HG03565 (cell line): ENCODE measurements around the gene TRNP1.
"Not testable (repeated sequence)": the region's sequence is repeated elsewhere in the genome, so short reads cannot be mapped to it uniquely, and the experiment has no call there.

Source experiments
- ATAC-seq: cut with Tn5 transposase; IDR thresholded peaks from one replicate; pipeline ENCODE4 v1.9.1; 2021; ENCODE audit warnings: mild to moderate bottlenecking, moderate library complexity; ENCODE audit not compliant: unreplicated experiment

TRNP1 gene, protein sequence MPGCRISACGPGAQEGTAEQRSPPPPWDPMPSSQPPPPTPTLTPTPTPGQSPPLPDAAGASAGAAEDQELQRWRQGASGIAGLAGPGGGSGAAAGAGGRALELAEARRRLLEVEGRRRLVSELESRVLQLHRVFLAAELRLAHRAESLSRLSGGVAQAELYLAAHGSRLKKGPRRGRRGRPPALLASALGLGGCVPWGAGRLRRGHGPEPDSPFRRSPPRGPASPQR

DNA sequence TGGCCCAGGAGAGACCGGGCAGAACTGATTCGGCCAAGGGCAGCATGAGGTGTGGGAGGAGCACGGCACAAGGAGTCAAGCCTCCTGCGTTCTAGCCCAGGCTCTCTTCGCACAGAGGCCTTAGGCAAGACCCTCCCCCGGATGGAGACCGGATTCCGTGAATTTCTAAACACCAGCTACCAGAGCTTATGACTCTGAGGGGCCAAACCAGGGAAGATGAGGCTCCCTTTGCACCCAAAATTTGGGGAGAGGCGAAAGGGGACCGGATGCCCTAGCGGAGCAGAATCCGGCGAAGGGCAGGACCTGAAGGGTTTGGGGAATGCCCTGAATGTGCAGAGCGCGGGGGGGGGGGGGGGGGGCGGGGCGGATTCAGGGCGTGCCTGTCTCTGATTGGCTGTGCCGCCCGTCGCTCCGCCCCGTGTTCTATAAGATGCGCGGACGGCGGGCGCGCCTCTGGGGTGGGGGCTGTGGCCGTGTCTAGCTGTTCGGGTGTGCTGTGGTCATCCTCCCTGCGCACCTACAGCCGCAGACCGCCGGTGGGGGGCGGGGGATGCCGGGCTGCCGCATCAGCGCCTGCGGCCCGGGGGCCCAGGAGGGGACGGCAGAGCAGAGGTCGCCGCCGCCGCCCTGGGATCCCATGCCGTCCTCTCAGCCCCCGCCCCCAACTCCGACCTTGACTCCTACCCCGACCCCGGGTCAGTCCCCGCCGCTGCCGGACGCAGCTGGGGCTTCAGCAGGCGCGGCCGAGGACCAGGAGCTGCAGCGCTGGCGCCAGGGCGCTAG, at the start of gene TRNP1:
TRNP1 (plus strand) TSS at position 456 of the 783 bp plus-strand sequence; CDS start at position 551, 95 bp downstream.
- ATAC-seq = no peak

DNA sequence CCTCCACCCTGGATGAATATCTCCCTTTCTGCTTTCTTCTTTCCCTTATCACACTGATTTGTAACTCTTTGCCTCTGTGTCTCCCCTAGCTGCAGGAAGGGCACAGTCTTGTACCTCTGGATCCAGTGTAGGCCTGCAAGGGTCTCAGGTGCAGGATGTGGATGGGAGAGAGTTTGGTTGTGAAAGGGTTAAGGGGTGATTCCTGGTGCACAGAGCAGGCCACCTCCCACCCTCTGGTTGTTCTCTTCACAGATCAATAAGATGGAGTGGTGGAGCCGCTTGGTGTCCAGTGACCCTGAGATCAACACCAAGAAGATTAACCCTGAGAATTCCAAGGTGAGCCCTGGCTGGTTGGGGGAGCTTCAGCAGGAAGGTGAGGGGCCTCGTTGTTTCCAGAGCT, 48.4 kb upstream of the TRNP1 start:
- no peak for ATAC-seq

DNA sequence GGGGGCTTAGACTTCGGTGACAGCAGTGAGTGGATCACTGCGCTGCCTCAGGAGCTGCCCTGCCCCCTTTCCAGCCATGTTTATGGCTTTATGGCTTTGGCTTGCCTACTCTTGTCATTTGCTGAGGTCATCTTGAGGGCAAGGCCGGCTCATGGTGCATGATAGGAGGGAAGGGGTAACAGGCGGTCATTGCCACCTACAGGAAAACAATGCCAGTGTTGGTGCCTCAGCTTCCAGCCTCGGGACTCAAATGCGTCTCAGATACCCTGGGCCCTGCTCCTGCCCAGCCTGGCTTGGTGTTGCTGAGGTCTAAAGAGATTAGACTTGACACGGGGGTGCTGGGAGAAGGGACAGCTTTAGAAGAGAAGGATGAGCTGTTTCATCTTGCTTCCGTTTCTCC, 47.8 kb upstream of the TRNP1 start:
- no peak for ATAC-seq

DNA sequence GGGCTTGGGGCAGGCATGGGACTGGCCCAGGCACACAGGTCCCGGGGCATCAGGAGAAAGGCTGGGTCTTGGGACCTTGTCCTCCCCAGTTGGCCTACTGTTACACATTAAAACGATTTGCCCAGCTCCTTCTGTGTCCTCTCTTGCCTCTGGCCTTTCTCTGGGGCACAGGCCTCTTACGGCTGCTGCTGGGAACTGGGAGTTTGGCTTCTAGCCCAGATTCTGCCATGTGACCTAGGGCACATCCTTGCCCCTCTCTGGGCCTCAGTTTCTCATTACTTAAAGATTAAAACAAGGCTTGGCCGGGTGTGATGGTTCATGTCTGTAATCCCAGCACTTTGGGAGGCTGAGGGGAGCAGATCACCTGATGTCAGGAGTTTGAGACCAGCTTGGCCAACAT, 47.2 kb upstream of the TRNP1 start:
- ATAC-seq = no peak

DNA sequence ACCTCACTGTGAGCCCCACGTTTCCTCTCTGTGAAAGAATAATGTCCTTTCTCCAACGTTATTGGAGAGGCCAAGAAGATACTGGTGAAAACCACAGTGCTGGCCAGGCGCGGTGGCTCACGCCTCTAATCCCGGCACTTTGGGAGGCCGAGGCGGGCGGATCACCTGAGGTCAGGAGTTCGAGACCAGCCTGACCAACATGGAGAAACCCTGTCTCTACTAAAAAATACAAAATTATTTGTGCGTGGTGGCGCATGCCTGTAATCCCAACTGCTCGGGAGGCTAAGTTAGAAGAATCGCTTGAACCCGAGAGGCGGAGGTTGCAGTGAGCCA, 44.8 kb upstream of the TRNP1 start:
- not testable (repeated sequence) for ATAC-seq

DNA sequence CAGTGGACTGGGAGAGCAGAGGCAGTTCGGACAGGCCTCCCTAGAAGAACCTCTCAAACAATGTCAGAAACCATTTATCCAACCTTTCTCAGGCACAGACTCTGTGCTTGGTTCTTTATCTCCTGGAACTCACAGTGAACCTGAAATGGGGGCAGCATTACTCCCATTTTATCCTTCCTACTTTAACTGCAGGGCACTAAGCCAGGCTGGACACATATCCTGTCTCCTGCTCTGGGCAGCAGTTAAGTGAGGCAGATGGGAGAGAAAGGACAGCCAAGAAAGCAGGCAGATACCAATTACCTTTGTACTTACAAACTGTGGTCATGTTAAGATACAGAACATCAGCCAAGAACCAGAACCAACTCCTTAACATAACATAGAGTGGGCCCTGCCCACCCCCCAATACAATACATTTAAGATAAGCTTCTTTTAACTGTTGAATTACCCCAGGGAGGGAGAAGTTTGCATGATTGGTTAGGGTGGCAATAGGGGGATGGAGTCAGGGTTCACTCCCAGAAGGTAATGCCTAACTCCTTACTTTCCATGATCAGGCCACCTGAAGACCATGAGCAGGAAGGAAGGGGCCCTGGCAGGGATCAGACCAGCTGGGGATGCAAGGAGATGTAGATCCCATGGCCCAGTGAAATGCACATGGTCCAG, 44.1 kb upstream of the TRNP1 start:
- ATAC-seq = no peak

DNA sequence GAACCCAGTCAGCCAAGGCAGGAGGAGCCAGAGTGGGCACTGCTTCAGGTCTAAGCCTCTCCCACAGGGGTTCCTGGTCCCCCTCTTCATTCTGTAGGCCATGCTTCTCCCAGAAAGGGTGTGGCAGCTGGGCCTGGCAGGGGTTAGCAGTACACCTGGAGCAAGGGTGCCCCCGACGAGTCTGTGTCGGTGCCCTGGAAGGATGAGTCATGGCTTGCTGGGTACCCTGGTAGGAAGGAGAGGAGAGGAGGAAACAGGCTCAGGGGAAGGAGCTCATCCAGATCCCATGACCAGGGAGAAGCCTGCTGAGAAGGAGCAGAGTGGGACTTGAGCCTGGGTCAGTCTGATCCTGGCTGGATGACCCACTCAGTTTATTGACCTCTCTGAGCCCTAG, 43.6 kb upstream of the TRNP1 start:
- ATAC-seq = no peak

DNA sequence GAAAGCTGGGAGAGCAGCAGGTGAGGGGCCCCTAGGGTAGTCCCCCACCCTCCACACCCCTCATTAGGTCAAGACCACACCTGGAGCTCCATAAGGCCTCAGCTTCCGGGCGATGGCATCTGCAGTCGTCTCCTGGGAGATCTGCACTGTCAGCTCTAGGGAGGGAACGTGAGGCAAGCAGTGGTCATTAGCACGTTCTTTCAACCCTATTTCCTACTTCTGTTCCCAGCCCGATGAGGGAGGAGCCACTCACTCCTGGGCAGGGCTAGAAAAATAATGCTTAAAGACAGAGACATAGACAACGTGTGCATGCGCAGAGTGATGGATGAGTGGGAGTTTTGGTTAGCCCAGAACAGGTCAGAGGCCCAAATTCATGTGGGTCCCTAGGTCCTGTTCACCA, 42.9 kb upstream of the TRNP1 start:
- no peak for ATAC-seq

DNA sequence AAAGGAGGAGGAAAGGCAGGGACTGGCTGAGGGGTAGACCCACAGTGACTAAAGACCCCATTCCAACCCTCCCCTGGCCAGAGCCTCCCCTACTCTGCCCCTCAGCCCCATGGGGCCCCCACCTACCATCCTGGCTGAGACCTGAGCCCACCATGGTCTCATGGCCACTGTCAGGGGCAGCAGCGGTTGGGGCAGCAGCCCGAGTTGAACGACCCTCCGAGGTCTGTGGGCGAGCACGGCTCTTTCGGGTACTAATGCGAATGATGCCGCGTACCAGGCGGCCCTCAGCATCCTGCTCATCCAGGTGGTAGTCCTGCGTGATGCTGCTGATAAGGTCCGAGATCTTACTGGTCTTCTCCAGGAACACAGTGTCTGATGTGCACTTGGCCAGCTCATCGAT, 42.3 kb upstream of the TRNP1 start:
- no peak for ATAC-seq

DNA sequence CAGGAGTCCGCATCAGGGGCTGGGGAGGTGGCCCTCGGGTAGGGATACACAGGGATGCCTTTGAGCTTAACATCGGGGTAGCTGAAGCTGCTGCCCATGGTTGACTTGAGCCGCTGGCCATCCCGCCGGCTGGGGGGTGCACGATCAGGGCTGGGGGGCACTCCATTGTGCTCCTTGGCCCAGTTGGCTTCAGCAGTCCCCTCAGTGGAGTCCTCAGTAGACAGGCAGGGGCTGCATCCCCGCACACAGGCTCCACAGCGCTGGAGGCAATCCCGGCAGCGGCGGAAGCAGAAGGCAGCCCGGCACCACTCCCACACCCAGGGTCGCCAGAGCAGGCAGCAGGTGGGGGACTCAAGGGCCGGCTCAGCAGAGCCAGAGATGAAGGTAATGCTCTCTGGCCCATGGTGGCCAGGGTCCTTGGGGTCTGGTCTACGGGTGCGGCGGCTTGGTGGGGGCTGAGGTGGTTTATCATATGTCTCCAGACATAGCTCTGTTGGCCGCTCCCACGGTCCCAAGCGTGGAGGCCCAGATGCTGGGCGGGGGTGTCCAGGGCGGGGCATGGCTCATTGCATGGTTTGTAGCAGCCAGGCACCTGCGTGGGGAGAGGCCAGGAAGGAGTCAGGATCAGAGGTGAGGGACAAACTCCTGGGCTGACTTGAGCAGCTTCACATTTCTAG, 41.5 kb upstream of the TRNP1 start:
- ATAC-seq = no peak

DNA sequence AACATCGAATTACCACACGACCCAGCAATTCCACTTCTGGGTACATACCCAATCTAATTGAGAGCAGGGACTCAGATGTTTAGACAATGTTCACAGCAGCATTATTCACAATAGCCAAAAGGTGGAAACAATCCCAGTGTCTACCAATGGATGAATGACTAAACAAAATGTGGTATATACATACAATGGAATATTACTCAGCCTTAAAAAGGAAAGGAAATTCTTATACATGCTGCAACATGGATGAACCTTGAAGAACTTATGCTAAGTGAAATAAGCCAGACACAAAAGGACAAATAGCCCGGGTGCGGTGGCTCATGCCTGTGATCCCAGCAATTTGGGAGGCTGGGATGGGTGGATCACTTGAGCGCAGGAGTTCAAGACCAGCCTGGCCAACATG, 40.1 kb upstream of the TRNP1 start:
- no peak for ATAC-seq

DNA sequence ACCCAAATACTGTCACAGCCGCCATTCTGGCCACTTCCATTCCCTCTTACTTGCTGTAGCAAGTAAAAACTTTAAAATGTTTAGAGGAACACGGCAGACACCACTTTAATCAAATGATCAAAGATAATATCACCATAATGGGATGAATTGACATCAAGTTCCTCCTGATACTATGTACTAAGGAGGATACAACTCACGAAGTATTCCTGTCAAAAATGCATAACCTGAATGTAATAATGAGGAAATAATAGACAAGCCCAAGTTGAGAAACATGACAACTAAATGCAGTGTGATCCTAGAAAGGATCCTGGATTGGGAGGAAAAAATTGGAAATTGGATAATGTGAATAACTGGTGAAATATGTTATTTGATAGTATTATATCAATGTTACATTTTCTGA, 37.2 kb upstream of the TRNP1 start:
- no peak for ATAC-seq

DNA sequence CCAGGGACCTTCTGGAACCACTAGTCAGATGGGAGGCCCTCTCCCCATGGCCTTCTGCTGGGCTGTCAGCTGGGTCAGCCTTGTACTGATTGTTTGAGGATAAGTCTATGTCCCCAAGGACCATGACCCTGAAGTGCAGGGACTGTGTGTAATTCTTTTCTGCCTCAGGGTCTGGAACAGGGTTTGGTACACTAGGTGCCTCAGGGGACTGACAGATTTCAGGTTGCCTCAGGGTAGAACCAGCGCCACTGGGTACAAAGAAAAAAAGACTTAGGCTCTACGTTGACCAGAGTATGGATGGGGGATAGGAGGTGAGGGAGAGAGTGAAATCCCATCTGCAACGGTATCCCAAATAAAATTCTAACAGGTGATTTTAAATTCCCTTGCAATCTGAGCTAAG, 36.2 kb upstream of the TRNP1 start:
- ATAC-seq = no peak

DNA sequence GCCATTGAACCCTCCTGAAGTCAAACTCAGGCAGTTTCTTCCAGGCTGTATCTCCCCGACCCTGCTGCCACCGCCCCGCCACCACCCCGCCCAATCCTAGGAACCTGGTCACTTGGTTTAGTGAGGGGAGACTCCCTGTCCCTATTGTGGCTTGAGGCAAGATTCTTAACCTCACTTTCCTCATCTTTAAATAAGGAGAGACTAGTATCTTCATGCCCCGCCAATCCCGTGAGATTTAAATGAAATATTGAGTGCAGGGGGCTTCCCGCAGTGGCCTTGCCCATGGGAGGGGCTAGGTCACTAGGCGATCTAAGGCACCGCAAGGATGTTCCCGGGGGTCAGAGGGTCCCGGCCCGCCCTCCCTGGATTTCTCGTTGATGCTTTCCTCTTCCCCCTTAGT, 34.2 kb upstream of the TRNP1 start:
- no peak for ATAC-seq

DNA sequence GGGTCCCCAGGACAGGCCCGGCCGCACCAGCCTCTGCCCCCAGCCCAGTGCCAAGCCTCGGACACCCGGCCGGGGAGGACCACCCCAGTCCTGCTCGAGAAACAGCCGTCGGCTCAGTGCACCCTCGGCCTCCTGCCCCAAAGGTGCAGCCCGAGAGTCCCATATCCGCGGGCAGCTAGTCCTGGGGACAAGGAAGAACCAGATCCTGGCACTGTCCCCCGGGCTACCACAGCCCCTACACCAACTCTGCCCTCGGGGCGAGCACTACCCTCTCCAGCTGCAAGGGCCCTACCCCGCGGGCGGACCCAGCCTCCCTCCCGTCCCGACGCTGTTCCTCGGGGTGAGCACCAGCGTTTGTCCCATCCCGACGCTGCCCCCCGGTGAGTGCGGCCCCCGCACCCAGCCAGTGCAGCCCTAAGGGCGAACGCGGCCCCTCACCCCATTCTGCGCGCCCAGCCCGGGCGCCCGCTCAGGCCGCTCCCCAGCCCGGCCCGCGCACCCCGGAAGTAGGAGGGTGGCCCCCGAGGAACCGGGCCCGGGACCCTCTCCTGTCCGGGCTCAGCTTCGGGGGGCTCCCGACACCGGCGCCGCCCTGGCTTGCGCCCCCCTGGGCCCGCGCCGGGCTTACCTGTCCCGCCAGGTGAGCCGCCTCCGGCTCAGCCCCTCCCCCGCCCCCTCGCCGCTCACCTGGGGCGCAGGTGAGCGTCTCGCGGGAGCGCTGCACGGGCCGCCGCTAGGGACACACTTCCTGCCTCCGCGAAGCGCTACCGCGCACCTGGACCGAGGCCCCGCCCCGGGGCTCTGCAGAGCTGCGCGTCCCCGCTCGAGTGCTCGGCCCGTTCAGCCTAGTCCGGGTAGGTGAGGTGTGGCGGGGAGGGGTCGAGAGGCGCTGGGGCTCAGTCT, 33.5 kb upstream of the TRNP1 start, which contains the start of gene KDF1:
KDF1 (minus strand) TSS at position 747 of the 903 bp plus-strand sequence. CDS start 8,088 bp downstream, outside the sequence.
- no peak for ATAC-seq

DNA sequence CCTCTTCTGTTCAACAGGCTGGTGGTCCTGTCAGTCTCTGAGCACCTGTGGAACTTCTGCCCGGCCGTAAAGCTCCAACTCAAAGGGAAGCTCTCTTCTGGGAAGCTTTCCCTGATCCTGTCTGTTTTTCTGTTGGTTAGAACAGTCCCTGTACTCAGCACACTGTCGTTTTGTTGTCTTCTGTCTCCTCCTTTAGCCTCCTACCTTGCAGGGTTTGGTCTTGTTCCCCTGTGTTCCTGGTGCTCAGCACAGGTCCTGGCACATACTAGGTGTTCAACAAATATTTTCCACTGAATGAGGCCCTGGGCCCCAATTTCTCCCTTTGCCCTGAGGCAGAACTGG, 32.9 kb upstream of the TRNP1 start:
- ATAC-seq = no peak

DNA sequence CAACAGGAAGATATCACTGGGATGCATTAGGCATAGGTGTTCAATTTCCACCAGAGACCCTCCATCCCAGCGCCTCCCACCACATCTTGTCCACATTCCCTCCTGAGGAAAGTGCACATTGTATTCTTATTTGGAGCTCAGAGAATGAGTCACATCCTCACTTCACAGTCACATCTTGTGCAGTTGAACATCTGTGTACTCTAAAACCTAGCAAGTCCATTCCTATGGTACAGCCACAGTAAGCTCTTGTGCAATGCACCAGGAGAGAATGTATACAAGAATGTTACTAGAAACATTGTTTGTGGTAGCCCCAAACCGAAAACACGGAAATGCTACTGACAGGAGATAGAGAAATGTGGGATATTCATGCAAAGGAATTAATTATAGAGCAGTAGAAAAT, 31.7 kb upstream of the TRNP1 start:
- no peak for ATAC-seq

DNA sequence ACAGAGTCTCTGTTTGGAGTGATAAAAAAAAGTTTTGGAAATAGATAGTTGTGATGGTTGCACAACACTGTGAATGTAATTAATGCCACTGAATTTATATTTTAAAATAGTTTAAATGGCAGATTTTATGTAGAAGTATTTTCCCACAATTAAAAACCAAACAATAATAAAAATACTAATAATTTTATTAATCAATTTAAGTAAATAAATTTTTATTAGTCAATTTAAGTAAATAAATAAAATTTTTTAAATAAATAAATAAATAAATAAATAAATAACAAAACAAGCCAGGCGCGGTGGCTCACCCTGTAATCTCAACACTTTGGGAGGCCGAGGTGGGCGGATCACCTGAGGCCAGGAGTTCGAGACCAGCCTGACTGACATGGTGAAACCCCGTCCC, 28.3 kb upstream of the TRNP1 start:
- no peak for ATAC-seq

DNA sequence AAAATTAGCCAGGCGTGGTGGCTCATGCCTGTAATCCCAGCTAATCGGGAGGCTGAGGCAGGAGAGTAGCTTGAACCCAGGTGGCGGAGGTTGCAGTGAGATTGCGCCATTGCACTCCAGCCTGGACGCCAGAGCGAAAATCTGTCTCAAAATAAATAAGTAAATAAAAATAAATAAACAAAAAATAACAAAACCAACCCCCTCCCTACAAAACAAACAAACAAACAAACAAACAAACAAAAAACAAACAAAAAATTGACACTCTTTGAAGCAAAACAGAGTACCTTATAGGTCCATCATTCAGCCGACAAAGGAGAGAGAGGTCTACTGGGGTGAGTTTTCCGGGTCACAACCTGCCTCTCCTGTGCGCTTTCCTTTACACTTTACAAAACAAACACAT, 27.9 kb upstream of the TRNP1 start:
- ATAC-seq = no peak

DNA sequence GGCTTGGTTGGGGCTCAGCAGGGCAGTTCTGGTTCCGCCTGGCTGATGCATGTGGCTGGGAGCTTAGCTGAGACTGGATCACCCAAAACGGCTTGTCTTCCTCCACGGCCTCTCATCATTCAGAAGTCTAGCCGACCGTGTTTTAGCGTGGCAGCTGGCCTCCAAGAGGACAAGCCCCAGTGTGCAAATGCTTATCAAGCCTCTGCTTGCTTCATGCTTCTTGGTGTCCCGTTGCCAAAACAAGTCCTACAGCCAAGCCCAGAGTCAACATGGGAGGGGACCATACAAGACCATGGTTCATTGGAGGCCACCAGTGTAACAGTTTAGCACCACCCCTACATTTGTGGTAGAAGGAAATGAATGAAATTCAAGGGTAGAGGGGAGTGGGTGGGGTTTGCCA, 22.7 kb upstream of the TRNP1 start:
- no peak for ATAC-seq

DNA sequence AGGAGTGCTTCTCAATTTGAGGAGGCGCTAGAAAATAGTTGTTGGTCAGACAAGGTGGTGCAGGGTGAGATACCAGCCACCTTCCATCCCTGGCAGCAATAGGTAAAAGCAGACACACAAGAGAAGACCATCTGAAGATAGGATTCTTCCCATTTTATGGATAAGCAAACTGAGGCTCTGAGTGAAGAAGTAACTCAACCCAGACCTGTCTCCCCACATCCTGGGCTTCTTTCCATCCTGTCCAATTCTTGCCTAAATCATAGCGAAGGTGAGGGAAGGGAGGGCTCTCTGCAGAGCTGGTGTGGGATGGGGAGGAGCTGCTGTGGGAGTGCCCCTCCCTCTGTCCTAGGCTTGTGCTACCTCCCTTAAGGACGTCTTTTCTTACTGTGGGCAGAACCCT, 21.9 kb upstream of the TRNP1 start:
- no peak for ATAC-seq
